Hepatocyte (in vitro differentiated cells): ENCODE results near the gene ATXN7L1. TPM values are rescaled to one million over a fixed set of nuclear protein-coding genes. Genes with fewer than 3 reads are reported as not detected.

Source experiments
- DNase-seq: peaks from one replicate; pipeline ENCODE4 v3.0.0-alpha.2; 2016; ENCODE audit warnings: low spot score
- H2AFZ ChIP-seq: fragments of 200-600 bp; sonication (generic); 2 replicates; pipeline ENCODE4 v1.6.0; 2016; ENCODE audit warnings: antibody characterized with exemption, mild to moderate bottlenecking
- H3K27ac ChIP-seq: fragments of 200-600 bp; sonication (generic); 2 replicates; pipeline ENCODE4 v1.5.1; 2016; ENCODE audit warnings: mild to moderate bottlenecking
- H3K27me3 ChIP-seq: fragments of 200-600 bp; sonication (generic); 2 replicates; pipeline ENCODE4 v1.6.1; 2016
- H3K36me3 ChIP-seq: fragments of 200-600 bp; sonication (generic); replicated peaks from 2 replicates; pipeline ENCODE4 v1.5.1; 2016; ENCODE audit warnings: low read depth; ENCODE audit not compliant: insufficient read depth
- H3K4me1 ChIP-seq: fragments of 200-600 bp; sonication (generic); 2 replicates; pipeline ENCODE4 v1.5.1; 2016; ENCODE audit warnings: mild to moderate bottlenecking, moderate library complexity; ENCODE audit not compliant: insufficient read depth
- H3K4me2 ChIP-seq: fragments of 200-600 bp; sonication (generic); 2 replicates; pipeline ENCODE4 v1.6.0; 2016
- H3K4me3 ChIP-seq: fragments of 200-600 bp; sonication (generic); 2 replicates; pipeline ENCODE4 v1.5.1; 2016; ENCODE audit warnings: mild to moderate bottlenecking
- H3K79me2 ChIP-seq: fragments of 200-600 bp; sonication (generic); 2 replicates; pipeline ENCODE4 v1.6.0; 2017; ENCODE audit warnings: mild to moderate bottlenecking
- H3K9me2 ChIP-seq: fragments of 200-600 bp; sonication (generic); replicated peaks from 2 replicates; pipeline ENCODE4 v1.6.0; 2017; ENCODE audit warnings: mild to moderate bottlenecking; ENCODE audit not compliant: insufficient read depth
- H3K9me3 ChIP-seq: fragments of 200-600 bp; sonication (generic); 2 replicates; pipeline ENCODE4 v1.5.1; 2016; ENCODE audit warnings: low read depth, mild to moderate bottlenecking
- H4K20me1 ChIP-seq: fragments of 200-600 bp; sonication (generic); 2 replicates; pipeline ENCODE4 v1.6.0; 2016; ENCODE audit warnings: mild to moderate bottlenecking; ENCODE audit not compliant: insufficient read depth, poor library complexity, severe bottlenecking
- EZH2 ChIP-seq: fragments of 200-600 bp; sonication (generic); IDR thresholded peaks from 2 replicates; pipeline ENCODE4 v1.6.1; 2016; ENCODE audit warnings: antibody characterized with exemption, mild to moderate bottlenecking, borderline replicate concordance
- EZH2phosphoT487 ChIP-seq: fragments of 200-600 bp; sonication (generic); IDR thresholded peaks from one replicate; pipeline ENCODE4 v1.6.1; 2018; ENCODE audit warnings: antibody characterized with exemption, mild to moderate bottlenecking, low read depth, moderate library complexity; ENCODE audit not compliant: unreplicated experiment, severe bottlenecking
- WGBS: methylation state at CpG from one replicate; pipeline ENCODE4 v1.1.6; 2016; ENCODE audit warnings: low lambda C conversion rate; ENCODE audit errors: missing lambda C conversion rate; 5-methylcytosine and 5-hydroxymethylcytosine counted together
- polyA plus RNA-seq: library from polyadenylated mRNA; unstranded; fragments of >200 nt; fragmentation: Nextera tagmentation; extraction: Ambion mirVana; gene quantifications from 2 replicates; pipeline ENCODE4 v1.2.1, GENCODE V29; 2016
- total RNA-seq: library from RNA; depleted of rRNA; stranded (reverse); fragments of >200 nt; gene quantifications from 2 replicates; pipeline ENCODE4 v1.2.3, GENCODE V29; 2014
- TF ChIP-seq, protein P1 (sequence below): fragments of 200-600 bp; sonication (generic); IDR thresholded peaks from 2 replicates; pipeline ENCODE4 v1.5.1; 2016; ENCODE audit warnings: antibody characterized with exemption, mild to moderate bottlenecking; ENCODE audit not compliant: poor library complexity

Gene ATXN7L1
- total and polyA plus RNA-seq, 2 experiments from 2014 or later = 8.9 to 9.3 TPM

DNA sequence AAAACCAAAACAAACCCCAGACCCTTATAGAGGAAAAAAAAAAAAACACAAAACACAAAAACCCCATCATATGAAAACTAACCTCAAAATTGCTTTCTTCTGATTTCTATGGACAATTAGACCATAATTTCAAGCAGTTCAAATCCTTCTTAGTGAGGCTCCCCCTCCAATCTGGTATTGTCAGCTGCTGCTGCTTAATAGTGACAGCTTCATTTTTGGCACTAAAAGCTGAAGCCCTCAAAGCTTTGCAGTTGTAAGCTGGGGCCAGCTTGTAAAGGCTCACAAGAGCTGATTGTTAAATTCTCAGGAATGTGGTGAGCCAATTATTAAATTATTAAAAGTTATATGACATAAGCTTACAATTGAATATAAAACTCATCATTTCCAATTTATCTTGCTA lies 21.9 kb downstream of the ATXN7L1 start:
- H3K4me1 ChIP-seq = no peaks in the 10 kb centered on the region
- H3K27me3 ChIP-seq = no peaks in the 10 kb centered on the region
- DNase-seq = no peak
- H3K36me3 ChIP-seq = no peaks in the 10 kb centered on the region
- no peak overlapping the region for H3K4me2 ChIP-seq
- H2AFZ ChIP-seq = no peak overlapping the region
- no peak overlapping the region for H3K4me3 ChIP-seq
- no peak for TF ChIP-seq EZH2phosphoT487
- TF ChIP-seq, protein P1, sequence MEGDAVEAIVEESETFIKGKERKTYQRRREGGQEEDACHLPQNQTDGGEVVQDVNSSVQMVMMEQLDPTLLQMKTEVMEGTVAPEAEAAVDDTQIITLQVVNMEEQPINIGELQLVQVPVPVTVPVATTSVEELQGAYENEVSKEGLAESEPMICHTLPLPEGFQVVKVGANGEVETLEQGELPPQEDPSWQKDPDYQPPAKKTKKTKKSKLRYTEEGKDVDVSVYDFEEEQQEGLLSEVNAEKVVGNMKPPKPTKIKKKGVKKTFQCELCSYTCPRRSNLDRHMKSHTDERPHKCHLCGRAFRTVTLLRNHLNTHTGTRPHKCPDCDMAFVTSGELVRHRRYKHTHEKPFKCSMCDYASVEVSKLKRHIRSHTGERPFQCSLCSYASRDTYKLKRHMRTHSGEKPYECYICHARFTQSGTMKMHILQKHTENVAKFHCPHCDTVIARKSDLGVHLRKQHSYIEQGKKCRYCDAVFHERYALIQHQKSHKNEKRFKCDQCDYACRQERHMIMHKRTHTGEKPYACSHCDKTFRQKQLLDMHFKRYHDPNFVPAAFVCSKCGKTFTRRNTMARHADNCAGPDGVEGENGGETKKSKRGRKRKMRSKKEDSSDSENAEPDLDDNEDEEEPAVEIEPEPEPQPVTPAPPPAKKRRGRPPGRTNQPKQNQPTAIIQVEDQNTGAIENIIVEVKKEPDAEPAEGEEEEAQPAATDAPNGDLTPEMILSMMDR = no peak
- no peak for TF ChIP-seq EZH2
- no peaks in the 10 kb centered on the region for H3K9me2 ChIP-seq
- H3K9me3 ChIP-seq = no peaks in the 10 kb centered on the region
- peaks cover 4% of the 10 kb centered on the region for H4K20me1 ChIP-seq
- H3K27ac ChIP-seq = peak overlapping the region; percentile 28
- H3K79me2 ChIP-seq = peaks cover 12% of the 10 kb centered on the region

DNA sequence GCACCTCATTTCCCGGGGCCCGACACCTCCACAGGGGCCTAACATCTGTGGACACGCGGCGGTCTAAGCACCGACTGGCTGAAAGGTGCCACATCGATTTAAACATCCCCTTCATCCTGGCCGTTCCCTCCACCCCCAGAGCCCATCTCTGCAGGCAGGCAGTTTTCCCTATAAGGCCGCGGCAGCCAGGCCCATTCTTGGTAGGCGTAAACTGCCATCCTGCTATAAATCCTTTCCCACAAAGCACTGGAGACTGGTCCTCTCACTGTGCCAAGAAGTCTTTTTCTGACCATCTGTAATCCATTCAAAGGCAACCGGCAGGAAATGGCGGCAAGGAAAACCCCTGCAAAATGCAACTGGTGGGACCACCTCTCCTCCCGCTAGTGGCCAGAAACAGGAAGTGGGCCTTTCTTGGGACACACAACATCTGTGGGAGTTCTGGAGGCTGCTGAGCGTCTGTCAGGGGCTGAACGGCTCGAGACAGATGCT lies 22.4 kb downstream of the ATXN7L1 start:
- H2AFZ ChIP-seq = no peak overlapping the region

DNA sequence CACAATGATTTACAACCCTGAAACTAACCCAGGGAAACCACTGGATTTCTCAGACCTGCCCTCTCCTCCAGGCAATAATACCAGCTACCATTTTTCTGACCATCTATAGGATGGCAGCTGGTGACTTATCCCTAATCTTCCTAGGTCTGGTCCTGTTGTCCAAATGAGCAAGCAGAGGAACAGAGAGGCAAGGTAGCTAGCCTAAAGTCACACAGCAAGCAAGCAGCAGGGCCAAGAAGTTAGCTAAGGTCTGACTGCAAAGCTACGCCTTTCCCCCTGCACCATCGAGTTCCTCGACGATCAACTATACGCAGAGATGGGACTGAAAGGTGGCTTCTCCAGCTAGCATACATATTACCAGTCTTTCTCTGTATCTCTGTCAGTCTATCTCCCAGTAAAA lies 25.3 kb downstream of the ATXN7L1 start:
- no peak for DNase-seq
- H3K9me3 ChIP-seq = no peaks in the 10 kb centered on the region
- H3K9me2 ChIP-seq = no peaks in the 10 kb centered on the region
- H3K4me1 ChIP-seq = no peaks in the 10 kb centered on the region
- H3K4me2 ChIP-seq = no peak overlapping the region
- H3K4me3 ChIP-seq = no peak overlapping the region
- H3K27ac ChIP-seq = no peak overlapping the region
- H2AFZ ChIP-seq = no peak overlapping the region
- H3K36me3 ChIP-seq = no peaks in the 10 kb centered on the region
- no peaks in the 10 kb centered on the region for H3K27me3 ChIP-seq
- peaks cover 4% of the 10 kb centered on the region for H4K20me1 ChIP-seq
- peaks cover 12% of the 10 kb centered on the region for H3K79me2 ChIP-seq
- WGBS = 98% methylated on average over 5 of the region's 5 CpGs
- no peak for TF ChIP-seq EZH2phosphoT487
- TF ChIP-seq, protein P1 = no peak
- no peak for TF ChIP-seq EZH2

More for the DNA sequence above, 22.4 kb downstream of the ATXN7L1 start:
- H3K79me2 ChIP-seq = peaks cover 12% of the 10 kb centered on the region
- peak; percentile 35 for DNase-seq
- peak overlapping the region; percentile 17 for H3K4me2 ChIP-seq
- H3K9me2 ChIP-seq = no peaks in the 10 kb centered on the region
- H3K27ac ChIP-seq = peak overlapping the region; percentile 28
- no peak for TF ChIP-seq EZH2phosphoT487
- no peak for TF ChIP-seq EZH2
- TF ChIP-seq, protein P1 = no peak
- no peaks in the 10 kb centered on the region for H3K36me3 ChIP-seq
- no peak overlapping the region for H3K4me3 ChIP-seq
- H3K9me3 ChIP-seq = no peaks in the 10 kb centered on the region
- H3K4me1 ChIP-seq = no peaks in the 10 kb centered on the region
- peaks cover 4% of the 10 kb centered on the region for H4K20me1 ChIP-seq
- H3K27me3 ChIP-seq = no peaks in the 10 kb centered on the region
- WGBS = 71% methylated on average over 17 of the region's 17 CpGs
